ENCODE data around the gene PTK7.
"Not testable (repeated sequence)": the region's sequence is repeated elsewhere in the genome, so short reads cannot be mapped to it uniquely, and the experiment has no call there.

Gene PTK7

GRCh38 chr6:43103253-43103876, 27.3 kb downstream of the PTK7 start:
- H3K4me1 ChIP-seq (ENCODE audit: insufficient read depth, low read length) = peaks cover 10% of the 10 kb centered on the region
- H3K9ac ChIP-seq (ENCODE audit: low read depth, low read length) = no peak overlapping the region
- no peaks in the 10 kb centered on the region for H3K9me3 ChIP-seq (ENCODE audit: control insufficient read depth, insufficient read depth, low read length)
- no peaks in the 10 kb centered on the region for H3K36me3 ChIP-seq (ENCODE audit: insufficient read depth, low read length)

- H3K36me3 ChIP-seq (ENCODE audit: insufficient read depth, low read length) = no peaks in the 10 kb centered on the region
- no peaks in the 10 kb centered on the region for H3K9me3 ChIP-seq (ENCODE audit: control insufficient read depth, insufficient read depth, low read length)
- peaks cover 10% of the 10 kb centered on the region for H3K4me1 ChIP-seq (ENCODE audit: insufficient read depth, low read length)
- no peak overlapping the region for H3K9ac ChIP-seq (ENCODE audit: low read depth, low read length)
Measured at GRCh38 chr6:43105538-43106222, 29.6 kb downstream of the PTK7 start.

- Histone ChIP-seq H3K4me1 (ENCODE audit: insufficient read depth, low read length) (peaks cover 10% of the 10 kb centered on the region), H3K9ac (ENCODE audit: low read depth, low read length) (no peak overlapping the region), H3K36me3 (ENCODE audit: insufficient read depth, low read length) (no peaks in the 10 kb centered on the region), H3K9me3 (ENCODE audit: control insufficient read depth, insufficient read depth, low read length) (no peaks in the 10 kb centered on the region)
Measured at GRCh38 chr6:43107344-43108062, 31.4 kb downstream of the PTK7 start.

GRCh38 chr6:43113431-43114260, 37.5 kb downstream of the PTK7 start:
- H3K36me3 ChIP-seq (ENCODE audit: insufficient read depth, low read length) = no peaks in the 10 kb centered on the region
- H3K9ac ChIP-seq (ENCODE audit: low read depth, low read length) = no peak overlapping the region
- no peaks in the 10 kb centered on the region for H3K9me3 ChIP-seq (ENCODE audit: control insufficient read depth, insufficient read depth, low read length)
- H3K4me1 ChIP-seq (ENCODE audit: insufficient read depth, low read length) = peaks cover 10% of the 10 kb centered on the region

- H3K4me1 ChIP-seq (ENCODE audit: insufficient read depth, low read length) = peaks cover 12% of the 10 kb centered on the region
- H3K9me3 ChIP-seq (ENCODE audit: control insufficient read depth, insufficient read depth, low read length) = no peaks in the 10 kb centered on the region
- no peak overlapping the region for H3K9ac ChIP-seq (ENCODE audit: low read depth, low read length)
- H3K36me3 ChIP-seq (ENCODE audit: insufficient read depth, low read length) = no peaks in the 10 kb centered on the region
Measured at GRCh38 chr6:43115365-43115764, 39.3 kb downstream of the PTK7 start.

- not testable (repeated sequence) for H3K9me3 ChIP-seq (ENCODE audit: control insufficient read depth, insufficient read depth, low read length); H3K36me3 ChIP-seq (ENCODE audit: insufficient read depth, low read length); H3K9ac ChIP-seq (ENCODE audit: low read depth, low read length)
- H3K4me1 ChIP-seq (ENCODE audit: insufficient read depth, low read length) = peaks cover 25% of the 10 kb centered on the region
Measured at GRCh38 chr6:43117466-43117865, 41.4 kb downstream of the PTK7 start.

GRCh38 chr6:43119482-43119881, 43.4 kb downstream of the PTK7 start:
- Histone ChIP-seq H3K9ac (ENCODE audit: low read depth, low read length) (no peak overlapping the region), H3K4me1 (ENCODE audit: insufficient read depth, low read length) (peaks cover 27% of the 10 kb centered on the region), H3K9me3 (ENCODE audit: control insufficient read depth, insufficient read depth, low read length) (no peaks in the 10 kb centered on the region), H3K36me3 (ENCODE audit: insufficient read depth, low read length) (no peaks in the 10 kb centered on the region)

GRCh38 chr6:43120101-43120763, 44.1 kb downstream of the PTK7 start:
- Histone ChIP-seq H3K9me3 (ENCODE audit: control insufficient read depth, insufficient read depth, low read length) (no peaks in the 10 kb centered on the region), H3K9ac (ENCODE audit: low read depth, low read length) (no peak overlapping the region), H3K4me1 (ENCODE audit: insufficient read depth, low read length) (peaks cover 25% of the 10 kb centered on the region; the same call in 1 of the 2 replicates), H3K36me3 (ENCODE audit: insufficient read depth, low read length) (no peaks in the 10 kb centered on the region)

GRCh38 chr6:43120944-43121913, 45.1 kb downstream of the PTK7 start:
- no peaks in the 10 kb centered on the region for H3K36me3 ChIP-seq (ENCODE audit: insufficient read depth, low read length)
- H3K4me1 ChIP-seq (ENCODE audit: insufficient read depth, low read length) = peaks cover 25% of the 10 kb centered on the region; the same call in 1 of the 2 replicates
- H3K9me3 ChIP-seq (ENCODE audit: control insufficient read depth, insufficient read depth, low read length) = no peaks in the 10 kb centered on the region
- no peak overlapping the region for H3K9ac ChIP-seq (ENCODE audit: low read depth, low read length)

GRCh38 chr6:43122146-43122545, 46.0 kb downstream of the PTK7 start:
- Histone ChIP-seq H3K4me1 (ENCODE audit: insufficient read depth, low read length) (peaks cover 25% of the 10 kb centered on the region; the same call in 1 of the 2 replicates), H3K9me3 (ENCODE audit: control insufficient read depth, insufficient read depth, low read length) (no peaks in the 10 kb centered on the region), H3K9ac (ENCODE audit: low read depth, low read length) (no peak overlapping the region), H3K36me3 (ENCODE audit: insufficient read depth, low read length) (no peaks in the 10 kb centered on the region)

GRCh38 chr6:43123461-43124314, 47.6 kb downstream of the PTK7 start:
- Histone ChIP-seq H3K4me1 (ENCODE audit: insufficient read depth, low read length) (peaks cover 25% of the 10 kb centered on the region; the same call in 1 of the 2 replicates), H3K36me3 (ENCODE audit: insufficient read depth, low read length) (no peaks in the 10 kb centered on the region), H3K9me3 (ENCODE audit: control insufficient read depth, insufficient read depth, low read length) (no peaks in the 10 kb centered on the region), H3K9ac (ENCODE audit: low read depth, low read length) (no peak overlapping the region)

GRCh38 chr6:43124481-43124880, 48.4 kb downstream of the PTK7 start:
- Histone ChIP-seq H3K9ac (ENCODE audit: low read depth, low read length) (no peak overlapping the region), H3K9me3 (ENCODE audit: control insufficient read depth, insufficient read depth, low read length) (no peaks in the 10 kb centered on the region), H3K36me3 (ENCODE audit: insufficient read depth, low read length) (no peaks in the 10 kb centered on the region), H3K4me1 (ENCODE audit: insufficient read depth, low read length) (peaks cover 25% of the 10 kb centered on the region; the same call in 1 of the 2 replicates)

All from ES-I3 (cell line).